GM21717 (cell line): Measurements from ENCODE around the gene SPAG17.

Experiments
- ATAC-seq: cut with Tn5 transposase; IDR thresholded peaks from one replicate; pipeline ENCODE4 v1.9.1; 2021; ENCODE audit warnings: mild to moderate bottlenecking, moderate library complexity; ENCODE audit not compliant: unreplicated experiment

SPAG17 gene

GRCh38 chr1:118081387-118081786 is 103.6 kb downstream of the SPAG17 start:
- peak; percentile 78 for ATAC-seq

GRCh38 chr1:118077331-118078045 is 107.5 kb downstream of the SPAG17 start:
- ATAC-seq, result no peak

GRCh38 chr1:118075116-118075515 is 109.9 kb downstream of the SPAG17 start:
- no peak for ATAC-seq

GRCh38 chr1:118073648-118074435 is 111.2 kb downstream of the SPAG17 start:
- no peak for ATAC-seq

GRCh38 chr1:118049981-118050380 is 135.0 kb downstream of the SPAG17 start:
- ATAC-seq, result no peak

GRCh38 chr1:118047650-118048224 is 137.3 kb downstream of the SPAG17 start:
- ATAC-seq, result no peak

- no peak for ATAC-seq
Measured at GRCh38 chr1:118047006-118047649, 137.9 kb downstream of the SPAG17 start.

- ATAC-seq, result no peak
Measured at GRCh38 chr1:118043624-118044023, 141.4 kb downstream of the SPAG17 start.

- no peak for ATAC-seq
Measured at GRCh38 chr1:118042501-118042900, 142.5 kb downstream of the SPAG17 start.

- ATAC-seq, result no peak
Measured at GRCh38 chr1:118039170-118039569, 145.9 kb downstream of the SPAG17 start.

- ATAC-seq, result no peak
Measured at GRCh38 chr1:118032883-118033282, 152.1 kb downstream of the SPAG17 start.

- ATAC-seq, result no peak
Measured at GRCh38 chr1:118028267-118028666, 156.8 kb downstream of the SPAG17 start.

GRCh38 chr1:118023199-118023598 is 161.8 kb downstream of the SPAG17 start:
- ATAC-seq, result no peak

GRCh38 chr1:118021668-118022067 is 163.4 kb downstream of the SPAG17 start:
- ATAC-seq, result no peak

GRCh38 chr1:118018060-118018459 is 167.0 kb downstream of the SPAG17 start:
- ATAC-seq, result no peak

GRCh38 chr1:118013938-118014337 is 171.1 kb downstream of the SPAG17 start:
- ATAC-seq, result no peak

GRCh38 chr1:118013336-118013735 is 171.7 kb downstream of the SPAG17 start:
- no peak for ATAC-seq

GRCh38 chr1:118012515-118013124 is 172.4 kb downstream of the SPAG17 start:
- ATAC-seq, result no peak

- ATAC-seq, result no peak
Measured at GRCh38 chr1:118008011-118008410, 177.0 kb downstream of the SPAG17 start.

- no peak for ATAC-seq
Measured at GRCh38 chr1:118007391-118007790, 177.6 kb downstream of the SPAG17 start.

GRCh38 chr1:118004312-118004711 is 180.7 kb downstream of the SPAG17 start:
- ATAC-seq, result no peak
